Testis (tissue), 3 donors: ENCODE data around the gene TGM2. TPM values are rescaled to one million over a fixed set of nuclear protein-coding genes. Genes with fewer than 3 reads are reported as not detected.
"Not testable (repeated sequence)": the region's sequence is repeated elsewhere in the genome, so short reads cannot be mapped to it uniquely, and the experiment has no call there.

Experiments used
- DNase-seq: peaks from one replicate; pipeline ENCODE4 v3.0.0-alpha.2; 2019
- H3K27ac ChIP-seq, 2 donors: fragments of 200-600 bp; sonication (generic); one replicate each; pipeline ENCODE4 v1.5.1; 2019
- H3K27me3 ChIP-seq: fragments of 200-600 bp; sonication (generic); one replicate; pipeline ENCODE4 v1.5.1; 2019
- H3K36me3 ChIP-seq: fragments of 200-600 bp; sonication (generic); one replicate; pipeline ENCODE4 v1.5.1; 2017; ENCODE audit warnings: low read depth; ENCODE audit errors: missing control alignments
- H3K4me1 ChIP-seq: fragments of 200-600 bp; sonication (generic); one replicate; pipeline ENCODE4 v1.5.1; 2019
- H3K4me3 ChIP-seq, 2 donors: fragments of 200-600 bp; sonication (generic); one replicate each; pipeline ENCODE4 v1.5.1; 2017 to 2019
- H3K9me3 ChIP-seq: fragments of 200-600 bp; sonication (generic); one replicate; pipeline ENCODE4 v1.5.1; 2017
- CTCF ChIP-seq, 3 experiments: fragments of 450-650 bp in 2 of 3; fragments of 200-600 bp in 1 of 3; sonication (generic) in 1 of 3; IDR thresholded peaks; one replicate each; pipeline ENCODE4 v1.5.1; 2016 to 2019; ENCODE audit warnings: antibody characterized with exemption in 3 of 3, mild to moderate bottlenecking in 2 of 3, moderate library complexity in 1 of 3
- POLR2A ChIP-seq: fragments of 450-650 bp; IDR thresholded peaks from one replicate; pipeline ENCODE4 v1.6.1; 2017; ENCODE audit warnings: antibody characterized with exemption, mild to moderate bottlenecking, moderate library complexity
- WGBS, 2 donors: methylation state at CpG; one replicate each; pipeline ENCODE4 v1.1.5; 2018; 5-methylcytosine and 5-hydroxymethylcytosine counted together
- intact Hi-C: fragments of 100-400 bp; cut with DNase I; formaldehyde crosslinking; loops from one replicate; pipeline ENCODE4 v1.15.1; 2023; ENCODE audit warnings: low total_unique reads
- polyA plus RNA-seq: library from polyadenylated mRNA; stranded (reverse); fragments of 350-450 nt; fragmentation: Illumina TruSeq; extraction: RNeasy Lipid Tissue Mini Kit (QIAGEN cat#74804); gene quantifications from one replicate; pipeline ENCODE4 v1.2.3, GENCODE V29; 2014; ENCODE audit warnings: low read depth, low replicate concordance; ENCODE audit not compliant: insufficient read depth
- total RNA-seq, 2 donors: library from RNA; depleted of rRNA; stranded (reverse); fragments of >200 nt; gene quantifications; one replicate each; pipeline ENCODE4 v1.2.3, GENCODE V29; 2016

The TGM2 gene
- total and polyA plus RNA-seq, 3 donors from 2014 or later = 3.2 to 49.0 (median 8.5) TPM

- 90 to 95% methylated on average over 5 of the region's 5 CpGs for WGBS, 2 donors
- intact Hi-C loops = no loop called here
- no peak overlapping the region for H3K27ac ChIP-seq
Observed at GRCh38 chr20:38106461-38106860, 58.6 kb downstream of the TGM2 start.

DNA sequence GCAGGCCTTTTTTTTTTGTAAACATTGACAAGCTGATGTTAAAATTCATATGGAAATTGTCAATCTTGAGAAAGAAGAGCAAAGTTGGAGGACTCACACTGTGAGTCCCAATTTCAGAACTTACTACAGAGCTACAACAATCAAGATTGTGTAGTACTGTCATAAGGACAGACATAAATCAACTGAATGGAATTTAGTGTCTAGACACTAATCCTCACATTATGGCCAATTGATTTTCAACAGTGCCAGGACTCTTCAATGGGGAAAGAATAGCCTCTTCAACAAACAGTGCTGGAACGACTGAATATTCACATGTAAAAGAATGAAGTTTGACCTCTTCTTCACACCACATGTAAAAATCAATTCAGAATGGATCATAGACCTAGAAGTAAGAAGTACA is 60.8 kb downstream of the TGM2 start:
- H3K4me3 ChIP-seq = no peak overlapping the region
- H3K27ac ChIP-seq = no peak overlapping the region
- H3K9me3 ChIP-seq = no peaks in the 10 kb centered on the region
- peaks cover 7% of the 10 kb centered on the region for H3K4me1 ChIP-seq
- no peaks in the 10 kb centered on the region for H3K36me3 ChIP-seq
- 58 to 64% methylated on average over 1 of the region's 1 CpG for WGBS, 2 donors
- no peaks in the 10 kb centered on the region for H3K27me3 ChIP-seq
- TF ChIP-seq CTCF (IDR thresholded peaks at IDR 0.05) = no peak
- TF ChIP-seq POLR2A = no peak
- no peak for DNase-seq
- intact Hi-C loops = no loop called here

More at GRCh38 chr20:38106461-38106860, 58.6 kb downstream of the TGM2 start:
- no peak overlapping the region for H3K4me3 ChIP-seq
- no peaks in the 10 kb centered on the region for H3K27me3 ChIP-seq
- no peak for DNase-seq
- no peaks in the 10 kb centered on the region for H3K9me3 ChIP-seq
- H3K4me1 ChIP-seq = peaks cover 10% of the 10 kb centered on the region
- TF ChIP-seq CTCF (IDR thresholded peaks at IDR 0.05) = no peak
- no peak for TF ChIP-seq POLR2A
- no peaks in the 10 kb centered on the region for H3K36me3 ChIP-seq

- H3K27ac ChIP-seq, H3K36me3 ChIP-seq, H3K4me1 ChIP-seq, H3K9me3 ChIP-seq, H3K4me3 ChIP-seq, H3K27me3 ChIP-seq, DNase-seq, intact Hi-C loops: not testable (repeated sequence)
- WGBS, 2 donors = 78 to 81% methylated on average over 5 of the region's 5 CpGs
Observed at GRCh38 chr20:38102206-38102605, 62.9 kb downstream of the TGM2 start.

GRCh38 chr20:38098952-38099351 is 66.1 kb downstream of the TGM2 start:
- intact Hi-C loops = no loop called here
- no peaks in the 10 kb centered on the region for H3K9me3 ChIP-seq
- DNase-seq = no peak
- H3K36me3 ChIP-seq = no peaks in the 10 kb centered on the region
- TF ChIP-seq POLR2A (no peak), CTCF (IDR thresholded peaks at IDR 0.05) (no peak)
- no peak overlapping the region for H3K4me3 ChIP-seq
- H3K4me1 ChIP-seq = peaks cover 17% of the 10 kb centered on the region
- H3K27me3 ChIP-seq = no peaks in the 10 kb centered on the region
- H3K27ac ChIP-seq = no peak overlapping the region
- 77 to 81% methylated on average over 1 of the region's 1 CpG for WGBS, 2 donors

GRCh38 chr20:38095017-38095686 is 69.9 kb downstream of the TGM2 start:
- Histone ChIP-seq H3K27ac (no peak overlapping the region), H3K27me3 (no peaks in the 10 kb centered on the region), H3K4me1 (peaks cover 17% of the 10 kb centered on the region), H3K9me3 (no peaks in the 10 kb centered on the region), H3K36me3 (no peaks in the 10 kb centered on the region), H3K4me3 (no peak overlapping the region)
- intact Hi-C loops = no loop called here
- 64 to 75% methylated on average over 5 to 7 of the region's 7 CpGs for WGBS, 2 donors
- TF ChIP-seq POLR2A (no peak), CTCF (IDR thresholded peaks at IDR 0.05) (no peak)
- DNase-seq = no peak
